PC-9 (cell line): ENCODE data around the gene TAF6.

Source experiments
- EZH2 ChIP-seq: fragments of 200-600 bp; sonication (generic); IDR thresholded peaks from 2 replicates; pipeline ENCODE4 v1.8.0; 2017; ENCODE audit warnings: antibody characterized with exemption, low read depth
- TF ChIP-seq, protein P1 (sequence below): fragments of 200-600 bp; sonication (generic); conservative IDR thresholded peaks from 2 replicates; pipeline ENCODE4 v1.6.1; 2017; ENCODE audit warnings: mixed run types, antibody characterized with exemption, mild to moderate bottlenecking, moderate library complexity

DNA sequence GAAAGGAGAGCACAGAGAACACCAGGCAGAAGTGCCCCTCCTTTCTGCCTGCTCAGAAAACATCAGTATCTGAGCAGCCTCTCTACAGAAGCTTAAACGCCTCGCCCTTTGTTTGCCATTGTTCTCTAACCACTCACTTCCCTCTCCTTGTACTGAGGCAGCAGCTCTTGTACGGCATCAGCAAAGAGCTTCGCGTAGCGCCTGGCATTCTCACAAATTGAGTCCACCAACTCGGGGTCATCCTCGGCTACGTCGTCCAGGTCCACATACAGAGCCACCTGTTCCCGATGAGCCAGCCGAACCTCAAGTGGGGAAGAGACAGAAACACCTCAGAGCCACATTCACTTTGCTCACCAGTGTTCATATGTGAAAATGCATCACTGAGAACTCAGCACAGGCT lies 19.7 kb downstream of the TAF6 start:
- TF ChIP-seq, protein P1, sequence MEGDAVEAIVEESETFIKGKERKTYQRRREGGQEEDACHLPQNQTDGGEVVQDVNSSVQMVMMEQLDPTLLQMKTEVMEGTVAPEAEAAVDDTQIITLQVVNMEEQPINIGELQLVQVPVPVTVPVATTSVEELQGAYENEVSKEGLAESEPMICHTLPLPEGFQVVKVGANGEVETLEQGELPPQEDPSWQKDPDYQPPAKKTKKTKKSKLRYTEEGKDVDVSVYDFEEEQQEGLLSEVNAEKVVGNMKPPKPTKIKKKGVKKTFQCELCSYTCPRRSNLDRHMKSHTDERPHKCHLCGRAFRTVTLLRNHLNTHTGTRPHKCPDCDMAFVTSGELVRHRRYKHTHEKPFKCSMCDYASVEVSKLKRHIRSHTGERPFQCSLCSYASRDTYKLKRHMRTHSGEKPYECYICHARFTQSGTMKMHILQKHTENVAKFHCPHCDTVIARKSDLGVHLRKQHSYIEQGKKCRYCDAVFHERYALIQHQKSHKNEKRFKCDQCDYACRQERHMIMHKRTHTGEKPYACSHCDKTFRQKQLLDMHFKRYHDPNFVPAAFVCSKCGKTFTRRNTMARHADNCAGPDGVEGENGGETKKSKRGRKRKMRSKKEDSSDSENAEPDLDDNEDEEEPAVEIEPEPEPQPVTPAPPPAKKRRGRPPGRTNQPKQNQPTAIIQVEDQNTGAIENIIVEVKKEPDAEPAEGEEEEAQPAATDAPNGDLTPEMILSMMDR: no peak
- no peak for TF ChIP-seq EZH2
